HG03571 (cell line): ENCODE results near the gene OR10R2.

Experiments
- ATAC-seq: cut with Tn5 transposase; IDR thresholded peaks from one replicate; pipeline ENCODE4 v1.9.1; 2021; ENCODE audit not compliant: unreplicated experiment

Gene OR10R2

DNA sequence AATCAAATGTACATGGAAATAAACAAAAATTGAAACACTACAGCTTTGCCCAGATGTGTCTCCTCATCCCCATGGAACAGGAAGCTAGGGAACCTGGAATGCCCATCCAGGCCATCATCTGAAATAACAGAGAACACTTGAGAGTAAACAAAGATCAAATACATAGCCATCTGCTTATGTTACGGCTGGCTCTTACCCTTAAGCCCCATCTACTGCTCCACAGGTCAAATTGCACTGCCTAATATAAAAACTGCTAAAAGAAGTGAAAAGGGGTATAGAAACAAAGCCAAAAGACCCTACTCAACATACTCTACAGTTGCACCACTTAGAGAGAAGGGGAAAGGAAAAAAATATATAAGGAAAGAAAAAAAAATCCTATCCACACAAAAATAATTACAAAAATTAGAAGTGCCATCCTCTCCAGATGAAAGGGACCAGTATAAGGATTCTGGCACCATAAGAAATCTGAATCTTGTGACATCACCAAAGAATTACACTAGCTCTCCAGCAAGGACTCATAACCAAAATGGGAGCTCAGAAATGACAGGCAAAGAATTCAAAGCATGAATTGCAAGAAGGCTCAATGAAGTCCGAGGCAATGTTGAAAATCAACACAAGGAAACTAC, 55.3 kb downstream of the OR10R2 start:
- ATAC-seq: no peak
